ENCODE results near the gene TLR8. TPM values are rescaled to one million over a fixed set of nuclear protein-coding genes. Genes with fewer than 3 reads are reported as not detected.
"Not testable (repeated sequence)": the region's sequence is repeated elsewhere in the genome, so short reads cannot be mapped to it uniquely, and the experiment has no call there.

Gene TLR8
- total RNA-seq, 1 donor from 2014 or later = not detected

DNA sequence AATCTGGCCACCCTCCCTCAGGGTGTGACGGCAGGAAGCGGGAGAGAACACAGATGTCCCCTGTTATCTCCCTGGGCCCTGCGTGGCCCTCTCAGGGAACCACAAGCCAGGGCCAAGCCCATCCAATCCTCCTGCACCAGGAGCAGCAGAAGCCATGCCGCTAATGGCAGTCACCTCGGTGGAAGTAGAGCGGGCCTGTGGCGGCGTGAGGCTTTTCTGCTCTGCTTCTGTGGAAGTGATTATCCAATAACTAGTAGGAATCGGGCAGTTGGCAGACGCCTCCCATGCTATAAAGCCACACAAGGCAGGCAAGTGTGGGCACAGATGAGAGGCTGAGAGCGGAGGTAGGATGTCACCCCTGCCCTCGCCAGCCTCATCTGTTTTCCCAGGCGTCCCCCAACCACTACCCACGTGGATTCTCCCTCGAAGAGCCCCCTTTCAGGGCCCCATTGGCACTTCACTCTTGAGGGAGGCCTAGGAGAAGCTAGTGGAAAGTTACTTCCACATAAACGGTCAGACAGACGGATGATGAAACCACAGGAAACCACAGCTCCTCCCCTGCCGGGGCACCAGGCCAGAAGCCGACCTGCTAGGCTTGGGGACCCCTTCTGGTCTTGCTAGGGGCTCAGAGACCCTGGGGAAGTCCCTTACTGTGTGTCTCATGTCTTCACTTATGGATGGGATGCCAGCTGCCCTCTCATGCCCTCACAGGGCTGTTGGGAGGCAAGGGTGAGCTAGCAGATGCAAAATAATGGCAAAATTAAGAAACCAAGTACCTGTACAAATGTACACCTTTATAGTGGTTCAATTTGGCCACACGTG lies 49.7 kb downstream of the TLR8 start:
- Mint-ChIP-seq H3K9me3 (no peaks in the 10 kb centered on the region), H3K27me3 (no peaks in the 10 kb centered on the region), H3K4me1 (peaks cover 51% of the 10 kb centered on the region), H3K36me3 (ENCODE audit: low read depth) (peaks cover 2% of the 10 kb centered on the region), H3K27ac (peak overlapping the region; percentile 98), H3K4me3 (peak overlapping the region; percentile 90)
- peak; percentile 90 for DNase-seq
- intact Hi-C loops (cut with micrococcal nuclease) = loop anchor here (1.0 to 10.0 kb wide), 5 partner anchors 14 to 1191 kb away; partner anchors contain the start of genes OFD1 and TRAPPC2

- Mint-ChIP-seq H3K4me1 (peaks cover 54% of the 10 kb centered on the region), H3K4me3 (peak overlapping the region; percentile 90), H3K27ac (peak overlapping the region; percentile 98), H3K27me3 (no peaks in the 10 kb centered on the region), H3K36me3 (ENCODE audit: low read depth) (peaks cover 4% of the 10 kb centered on the region), H3K9me3 (no peaks in the 10 kb centered on the region)
- peak; percentile 88 for DNase-seq
- intact Hi-C loops (cut with micrococcal nuclease) = loop anchor here (1.0 to 10.0 kb wide), 5 partner anchors 13 to 1192 kb away; partner anchors contain the start of genes OFD1 and TRAPPC2
These were observed 50.5 kb downstream of the TLR8 start for GRCh38 chrX:12956704-12957534.

- peak overlapping the region; percentile 96 for H3K27ac Mint-ChIP-seq
- intact Hi-C loops (cut with micrococcal nuclease) = loop anchor here (1.0 to 10.0 kb wide), 4 partner anchors 8 to 1193 kb away; partner anchors contain the start of genes OFD1 and TRAPPC2
- H3K36me3 Mint-ChIP-seq (ENCODE audit: low read depth) = peaks cover 4% of the 10 kb centered on the region
- H3K4me3 Mint-ChIP-seq = peak overlapping the region; percentile 84
- H3K27me3 Mint-ChIP-seq = no peaks in the 10 kb centered on the region
- peaks cover 50% of the 10 kb centered on the region for H3K4me1 Mint-ChIP-seq
- H3K9me3 Mint-ChIP-seq = no peaks in the 10 kb centered on the region
- DNase-seq = peak; percentile 59
These were observed 51.6 kb downstream of the TLR8 start for GRCh38 chrX:12958059-12958458.

DNA sequence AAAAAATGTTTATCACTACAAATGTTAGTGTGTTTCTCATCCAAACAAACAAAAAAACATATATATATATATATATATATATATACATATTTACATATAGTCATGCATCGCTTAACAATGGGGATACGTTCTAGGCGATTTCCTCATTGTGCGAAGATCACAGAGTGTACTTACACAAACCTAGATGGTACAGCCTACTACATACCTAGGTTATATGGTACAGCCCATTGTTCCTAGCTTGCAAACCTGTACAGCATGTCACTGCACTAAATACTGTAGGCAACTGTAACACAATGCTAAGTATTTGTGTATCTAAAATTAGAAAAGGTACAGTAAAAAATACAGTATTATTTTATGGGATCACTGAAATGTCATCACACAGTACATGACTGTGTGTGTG lies 52.0 kb downstream of the TLR8 start:
- peak overlapping the region; percentile 96 for H3K27ac Mint-ChIP-seq
- H3K36me3 Mint-ChIP-seq (ENCODE audit: low read depth) = peaks cover 4% of the 10 kb centered on the region
- H3K4me3 Mint-ChIP-seq = no peak overlapping the region
- no peaks in the 10 kb centered on the region for H3K27me3 Mint-ChIP-seq
- intact Hi-C loops (cut with micrococcal nuclease) = loop anchor here (1.0 to 10.0 kb wide), 4 partner anchors 8 to 1194 kb away; partner anchors contain the start of genes OFD1 and TRAPPC2
- DNase-seq = peak; percentile 55
- H3K4me1 Mint-ChIP-seq = peaks cover 46% of the 10 kb centered on the region
- H3K9me3 Mint-ChIP-seq = no peaks in the 10 kb centered on the region

DNA sequence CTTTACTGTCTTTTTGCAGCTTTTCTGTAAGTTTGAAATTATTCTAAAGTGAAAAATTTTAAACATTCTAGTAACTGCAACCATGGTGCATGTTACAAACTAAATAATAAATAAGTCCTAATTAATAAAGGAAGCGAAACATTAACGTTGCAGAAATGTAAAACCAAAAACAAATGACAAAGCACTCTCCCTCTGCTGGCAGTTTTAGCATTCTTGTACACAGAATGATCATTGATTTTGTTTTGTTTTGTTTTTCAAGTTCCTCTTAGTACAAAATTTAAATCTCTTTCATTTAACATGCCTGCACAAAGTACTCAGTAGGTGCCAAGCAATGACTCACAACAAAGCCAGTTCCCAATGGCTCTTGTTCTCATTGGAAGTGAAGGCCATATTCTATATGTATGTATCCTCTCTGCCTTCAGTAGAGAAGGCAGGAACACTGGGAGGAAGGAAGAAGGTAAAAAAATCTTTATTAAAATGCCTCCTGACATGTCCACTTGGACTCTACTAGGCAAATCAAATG lies 54.8 kb downstream of the TLR8 start:
- H3K4me3 Mint-ChIP-seq = no peak overlapping the region
- H3K27ac Mint-ChIP-seq = peak overlapping the region; percentile 84
- H3K36me3 Mint-ChIP-seq (ENCODE audit: low read depth) = peaks cover 4% of the 10 kb centered on the region
- no peaks in the 10 kb centered on the region for H3K9me3 Mint-ChIP-seq
- H3K27me3 Mint-ChIP-seq = no peaks in the 10 kb centered on the region
- peaks cover 46% of the 10 kb centered on the region for H3K4me1 Mint-ChIP-seq
- DNase-seq = no peak
- intact Hi-C loops (cut with micrococcal nuclease) = no loop called here

- H3K4me3 Mint-ChIP-seq = peak overlapping the region; percentile 65
- DNase-seq = peak; percentile 57
- H3K36me3 Mint-ChIP-seq (ENCODE audit: low read depth) = peaks cover 4% of the 10 kb centered on the region
- H3K27me3 Mint-ChIP-seq = no peaks in the 10 kb centered on the region
- intact Hi-C loops (cut with micrococcal nuclease) = no loop called here
- H3K27ac Mint-ChIP-seq = peak overlapping the region; percentile 84
- no peaks in the 10 kb centered on the region for H3K9me3 Mint-ChIP-seq
- peaks cover 47% of the 10 kb centered on the region for H3K4me1 Mint-ChIP-seq
These were observed 55.7 kb downstream of the TLR8 start for GRCh38 chrX:12962041-12962504.

GRCh38 chrX:12963210-12963850 lies 56.9 kb downstream of the TLR8 start:
- DNase-seq; H3K27me3 Mint-ChIP-seq; H3K36me3 Mint-ChIP-seq (ENCODE audit: low read depth); H3K27ac Mint-ChIP-seq; H3K4me3 Mint-ChIP-seq; H3K9me3 Mint-ChIP-seq; intact Hi-C loops (cut with micrococcal nuclease): not testable (repeated sequence)
- H3K4me1 Mint-ChIP-seq = peaks cover 49% of the 10 kb centered on the region

DNA sequence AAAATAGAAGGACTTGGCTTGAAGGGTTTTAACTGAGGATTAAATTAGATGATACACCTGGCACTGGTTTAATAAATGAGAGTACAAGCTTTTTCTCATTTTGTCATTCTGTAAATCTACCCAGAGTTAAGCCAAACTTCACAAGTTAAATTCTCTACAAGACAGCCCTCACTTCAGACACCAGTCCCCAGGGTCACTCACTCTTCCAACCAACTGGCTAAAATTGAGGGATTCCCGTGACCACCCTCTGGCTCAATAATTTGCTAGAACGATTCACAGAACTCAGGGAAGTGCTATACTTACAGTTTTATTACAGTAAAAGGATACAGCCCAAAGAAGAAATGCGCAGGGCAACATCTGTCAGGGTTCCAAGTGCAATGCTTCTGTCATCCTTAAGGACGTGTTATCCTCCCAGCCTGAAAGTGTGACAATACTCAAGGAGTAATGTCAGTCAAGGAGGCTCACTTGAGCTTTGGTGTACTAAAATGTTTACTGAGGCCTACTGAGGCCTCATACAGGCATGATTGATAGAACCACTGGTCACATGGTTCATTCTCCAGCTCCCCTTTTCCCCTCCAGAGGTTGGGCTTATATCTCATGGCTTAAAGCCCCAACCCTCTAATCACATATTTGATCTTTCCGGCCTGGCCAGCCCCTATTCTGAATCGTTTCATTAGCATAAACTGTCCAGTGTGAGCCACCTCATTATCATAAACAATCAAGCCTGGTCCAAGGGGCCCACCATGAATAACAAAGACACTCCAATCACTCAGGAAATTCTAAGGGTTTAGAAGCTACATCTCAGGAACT lies 58.9 kb downstream of the TLR8 start:
- Mint-ChIP-seq H3K4me3 (no peak overlapping the region), H3K27ac (peak overlapping the region; percentile 79), H3K4me1 (peaks cover 44% of the 10 kb centered on the region), H3K36me3 (ENCODE audit: low read depth) (peaks cover 3% of the 10 kb centered on the region), H3K27me3 (no peaks in the 10 kb centered on the region), H3K9me3 (no peaks in the 10 kb centered on the region)
- no peak for DNase-seq
- intact Hi-C loops (cut with micrococcal nuclease) = no loop called here

- H3K36me3 Mint-ChIP-seq (ENCODE audit: low read depth) = peaks cover 3% of the 10 kb centered on the region
- H3K27me3 Mint-ChIP-seq = no peaks in the 10 kb centered on the region
These were observed 59.7 kb downstream of the TLR8 start for GRCh38 chrX:12966151-12966550.

GRCh38 chrX:12967711-12968465 lies 61.5 kb downstream of the TLR8 start:
- peak overlapping the region; percentile 97 for H3K27ac Mint-ChIP-seq
- DNase-seq = peak; percentile 71
- intact Hi-C loops (cut with micrococcal nuclease) = no loop called here
- H3K27me3 Mint-ChIP-seq = no peaks in the 10 kb centered on the region
- H3K4me1 Mint-ChIP-seq = peaks cover 44% of the 10 kb centered on the region
- no peaks in the 10 kb centered on the region for H3K36me3 Mint-ChIP-seq (ENCODE audit: low read depth)
- H3K9me3 Mint-ChIP-seq = no peaks in the 10 kb centered on the region
- H3K4me3 Mint-ChIP-seq = peak overlapping the region; percentile 83

More at GRCh38 chrX:12966151-12966550, 59.7 kb downstream of the TLR8 start:
- Mint-ChIP-seq H3K9me3 (no peaks in the 10 kb centered on the region), H3K4me3 (peak overlapping the region; percentile 44), H3K4me1 (peaks cover 46% of the 10 kb centered on the region), H3K27ac (peak overlapping the region; percentile 97)
- DNase-seq = no peak
- intact Hi-C loops (cut with micrococcal nuclease) = loop anchor here (1.0 kb wide), 1 partner anchor 8 kb away; no protein-coding TSS in a partner anchor

DNA sequence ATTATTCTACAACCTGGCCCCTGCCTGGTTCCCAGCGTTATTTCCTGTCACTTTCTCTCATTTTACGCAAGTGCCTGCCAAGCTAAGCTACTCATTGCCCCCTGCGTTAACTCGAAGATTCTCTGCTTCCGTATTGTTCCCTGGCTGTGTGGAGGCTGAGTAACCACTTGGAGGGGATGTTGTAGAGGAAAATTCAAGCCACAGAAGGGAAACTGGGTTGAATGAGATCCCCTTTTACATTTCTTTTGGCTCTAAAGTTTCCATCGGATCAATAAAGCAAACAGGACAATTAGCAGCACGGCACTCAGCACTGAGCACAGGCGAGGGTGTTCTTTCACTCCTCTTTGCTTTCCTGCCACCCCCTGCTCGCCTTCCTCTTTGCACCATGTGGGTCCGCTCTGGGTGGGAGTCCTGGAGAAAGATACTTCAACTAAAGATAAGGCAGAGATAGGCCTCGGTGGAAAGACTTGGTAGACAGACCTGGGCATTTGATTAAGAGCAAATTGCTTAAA lies 64.3 kb downstream of the TLR8 start:
- intact Hi-C loops (cut with micrococcal nuclease) = loop anchor here (1.0 to 10.0 kb wide), 2 partner anchors 14 to 1054 kb away; partner anchors contain the start of gene GEMIN8
- DNase-seq = peak; percentile 84
- Mint-ChIP-seq H3K27me3 (no peaks in the 10 kb centered on the region), H3K27ac (peak overlapping the region; percentile 99), H3K4me3 (peak overlapping the region; percentile 94), H3K9me3 (no peaks in the 10 kb centered on the region), H3K36me3 (ENCODE audit: low read depth) (peaks cover 9% of the 10 kb centered on the region), H3K4me1 (peaks cover 42% of the 10 kb centered on the region)
